Naive thymus-derived CD4-positive, alpha-beta T cell (primary cell): Measurements from ENCODE around the gene GBX2. TPM values are rescaled to one million over a fixed set of nuclear protein-coding genes. Genes with fewer than 3 reads are reported as not detected.
A peak's percentile ranks its signal among the peaks of the same experiment; 100 is the strongest.

ENCODE experiments used
- ATAC-seq: fragments of 150-1000 bp; cut with Tn5 transposase; 2 replicates; pipeline ENCODE4 v1.10.0; 2021; ENCODE audit warnings: mild to moderate bottlenecking, moderate library complexity
- CTCF ChIA-PET: fragments of 350-600 bp; sonication (Branson Sonifier 250); formaldehyde crosslinking; loops from one replicate; lab custom pipeline; 2021; ENCODE audit warnings: antibody characterized with exemption; lab: Charles Lee
- POLR2A ChIA-PET: fragments of 350-600 bp; sonication (Branson Sonifier 250); formaldehyde crosslinking; loops from one replicate; lab custom pipeline; 2021; ENCODE audit warnings: antibody characterized with exemption, inconsistent platforms; lab: Charles Lee
- DNase-seq, 9 donors: peaks; one replicate each; pipeline versions ENCODE4 v3.0.0 to v3.0.0-alpha.2; 2020 to 2022; ENCODE audit warnings: mixed read lengths in 1 of 9
- H3K27ac ChIP-seq: one replicate; pipeline ENCODE4 v1.7.0; 2013; ENCODE audit warnings: mild to moderate bottlenecking, low read depth, low read length, moderate library complexity
- H3K27me3 ChIP-seq, 2 donors: one replicate each; pipeline ENCODE4 v1.7.0; 2013; ENCODE audit warnings: low read length in 2 of 2, mild to moderate bottlenecking in 2 of 2, moderate library complexity in 2 of 2; ENCODE audit not compliant: control insufficient read depth in 2 of 2, insufficient read depth in 2 of 2
- H3K36me3 ChIP-seq, 3 experiments: 1 replicate in 2 of 3; 2 replicates in 1 of 3; pipeline ENCODE4 v1.7.0; 2013; ENCODE audit warnings: low read length in 3 of 3, mild to moderate bottlenecking in 3 of 3, moderate library complexity in 1 of 3; ENCODE audit not compliant: insufficient read depth in 3 of 3, control insufficient read depth in 2 of 3
- H3K4me1 ChIP-seq, 2 donors: one replicate each; pipeline ENCODE4 v1.7.0; 2013; ENCODE audit warnings: low read length in 2 of 2, mild to moderate bottlenecking in 2 of 2, moderate library complexity in 1 of 2; ENCODE audit not compliant: control insufficient read depth in 2 of 2, insufficient read depth in 2 of 2
- H3K4me3 ChIP-seq: 2 replicates; pipeline ENCODE4 v1.7.0; 2013; ENCODE audit warnings: mild to moderate bottlenecking, low read length
- H3K9me3 ChIP-seq, 3 experiments: 1 replicate in 2 of 3; 2 replicates in 1 of 3; pipeline ENCODE4 v1.7.0; 2013; ENCODE audit warnings: low read length in 3 of 3; ENCODE audit not compliant: control insufficient read depth in 2 of 3
- H3K27ac Mint-ChIP-seq, 9 donors: one replicate each; pipeline ENCODE4 v1.8.0; 2020 to 2022; ENCODE audit warnings: mixed read lengths in 9 of 9, mild to moderate bottlenecking in 8 of 9, moderate library complexity in 5 of 9, inconsistent platforms in 2 of 9
- H3K27me3 Mint-ChIP-seq, 5 donors: one replicate each; pipeline ENCODE4 v1.8.0; 2021 to 2022; ENCODE audit warnings: mixed read lengths in 5 of 5, mild to moderate bottlenecking in 1 of 5
- H3K36me3 Mint-ChIP-seq, 5 donors: one replicate each; pipeline ENCODE4 v1.8.0; 2020 to 2022; ENCODE audit warnings: mixed read lengths in 5 of 5, mild to moderate bottlenecking in 3 of 5, inconsistent platforms in 1 of 5
- H3K4me1 Mint-ChIP-seq, 7 donors: one replicate each; pipeline ENCODE4 v1.8.0; 2020 to 2022; ENCODE audit warnings: mixed read lengths in 7 of 7, mild to moderate bottlenecking in 3 of 7, inconsistent platforms in 1 of 7
- H3K4me3 Mint-ChIP-seq, 10 donors: one replicate each; pipeline ENCODE4 v1.8.0; 2020 to 2022; ENCODE audit warnings: mild to moderate bottlenecking in 10 of 10, mixed read lengths in 10 of 10, moderate library complexity in 6 of 10, inconsistent platforms in 2 of 10
- H3K9me3 Mint-ChIP-seq, 11 donors: one replicate each; pipeline ENCODE4 v1.8.0; 2020 to 2022; ENCODE audit warnings: mixed read lengths in 11 of 11, mild to moderate bottlenecking in 4 of 11, inconsistent platforms in 1 of 11, moderate library complexity in 1 of 11
- intact Hi-C, 2 donors: fragments of 100-400 bp; cut with micrococcal nuclease; formaldehyde crosslinking; loops; one replicate each; pipeline ENCODE4 v1.15.1; 2023
- polyA plus RNA-seq, 2 donors: library from polyadenylated mRNA; unstranded; fragments of 300-500 nt; fragmentation: Illumina TruSeq; gene quantifications; one replicate each; pipeline ENCODE4 v1.2.3, GENCODE V29; 2021
- total RNA-seq, 6 experiments: library from RNA in 5 of 6; stranded (reverse) in 5 of 6; gene quantifications; 1 replicate in 5 of 6; 2 replicates in 1 of 6; pipeline ENCODE4 v1.2.3 and lab custom pipeline; 2021 to 2026

GBX2 gene
- total and polyA plus RNA-seq, 7 experiments from 2014 or later = not detected

GRCh38 chr2:236177967-236178889, 10.0 kb upstream of the GBX2 start:
- no peaks in the 10 kb centered on the region for H3K9me3 ChIP-seq
- H3K27ac ChIP-seq = no peak overlapping the region
- ChIA-PET POLR2A (no interaction called here), CTCF (no interaction called here)
- Mint-ChIP-seq H3K4me1 (peaks cover 5 to 20% (median 13%) of the 10 kb centered on the region in 7 donors), H3K27me3 (peaks cover 65 to 89% (median 73%) of the 10 kb centered on the region in 5 donors), H3K4me3 (peak overlapping the region in 4 of 10 donors; percentile 47 to 66 (median 62)), H3K27ac (peak overlapping the region in 1 of 9 donors; percentile 71), H3K9me3 (peaks cover 0 to 9% (median 0%) of the 10 kb centered on the region in 11 donors), H3K36me3 (peaks cover 0 to 7% (median 0%) of the 10 kb centered on the region in 5 donors)
- DNase-seq = peak in 1 of 9 donors; percentile 50
- ATAC-seq = no peak
- H3K36me3 ChIP-seq = no peaks in the 10 kb centered on the region
- no peak overlapping the region for H3K4me3 ChIP-seq
- H3K27me3 ChIP-seq = peaks cover 6 to 24% of the 10 kb centered on the region in 2 donors
- H3K4me1 ChIP-seq = no peaks in the 10 kb centered on the region
- intact Hi-C loops = no loop called here

GRCh38 chr2:236177604-236177966, 9.4 kb upstream of the GBX2 start:
- H3K27ac Mint-ChIP-seq = no peak overlapping the region
- no peak overlapping the region for H3K27ac ChIP-seq
- no peak overlapping the region for H3K4me3 ChIP-seq
- peaks cover 5 to 20% (median 13%) of the 10 kb centered on the region in 7 donors for H3K4me1 Mint-ChIP-seq
- no peak overlapping the region for H3K4me3 Mint-ChIP-seq
- H3K27me3 ChIP-seq = peaks cover 6 to 24% of the 10 kb centered on the region in 2 donors
- no peaks in the 10 kb centered on the region for H3K4me1 ChIP-seq
- DNase-seq = peak in 1 of 9 donors; percentile 1
- ChIA-PET CTCF (no interaction called here), POLR2A (no interaction called here)
- no peak for ATAC-seq
- H3K36me3 ChIP-seq = no peaks in the 10 kb centered on the region
- intact Hi-C loops = no loop called here
- peaks cover 59 to 82% (median 67%) of the 10 kb centered on the region in 5 donors for H3K27me3 Mint-ChIP-seq
- no peaks in the 10 kb centered on the region for H3K9me3 ChIP-seq
- H3K9me3 Mint-ChIP-seq = peaks cover 0 to 9% (median 0%) of the 10 kb centered on the region in 11 donors
- peaks cover 0 to 7% (median 0%) of the 10 kb centered on the region in 5 donors for H3K36me3 Mint-ChIP-seq

GRCh38 chr2:236176951-236177350, 8.8 kb upstream of the GBX2 start:
- H3K4me3 Mint-ChIP-seq = no peak overlapping the region
- H3K4me3 ChIP-seq = no peak overlapping the region
- intact Hi-C loops = no loop called here

GRCh38 chr2:236176417-236176816, 8.2 kb upstream of the GBX2 start:
- peaks cover 6 to 23% of the 10 kb centered on the region in 2 donors for H3K27me3 ChIP-seq
- peak overlapping the region in 1 of 10 donors; percentile 39 for H3K4me3 Mint-ChIP-seq
- no peak overlapping the region for H3K27ac ChIP-seq
- ChIA-PET POLR2A (no interaction called here), CTCF (no interaction called here)
- H3K36me3 ChIP-seq = no peaks in the 10 kb centered on the region
- ATAC-seq (no peak), DNase-seq (no peak)
- H3K4me1 Mint-ChIP-seq = peaks cover 5 to 22% (median 18%) of the 10 kb centered on the region in 7 donors
- no peak overlapping the region for H3K4me3 ChIP-seq
- H3K9me3 ChIP-seq = no peaks in the 10 kb centered on the region
- H3K4me1 ChIP-seq = no peaks in the 10 kb centered on the region
- no peak overlapping the region for H3K27ac Mint-ChIP-seq
- peaks cover 56 to 81% (median 70%) of the 10 kb centered on the region in 5 donors for H3K27me3 Mint-ChIP-seq
- H3K9me3 Mint-ChIP-seq = peaks cover 0 to 9% (median 0%) of the 10 kb centered on the region in 11 donors
- intact Hi-C loops = no loop called here
- H3K36me3 Mint-ChIP-seq = peaks cover 0 to 7% (median 0%) of the 10 kb centered on the region in 5 donors

More at GRCh38 chr2:236176951-236177350, 8.8 kb upstream of the GBX2 start:
- ATAC-seq = no peak
- Histone ChIP-seq H3K4me1 (no peaks in the 10 kb centered on the region), H3K9me3 (no peaks in the 10 kb centered on the region), H3K36me3 (no peaks in the 10 kb centered on the region), H3K27ac (no peak overlapping the region), H3K27me3 (peaks cover 6 to 24% of the 10 kb centered on the region in 2 donors)
- Mint-ChIP-seq H3K4me1 (peaks cover 5 to 20% (median 15%) of the 10 kb centered on the region in 7 donors), H3K9me3 (peaks cover 0 to 9% (median 0%) of the 10 kb centered on the region in 11 donors), H3K36me3 (peaks cover 0 to 7% (median 0%) of the 10 kb centered on the region in 5 donors), H3K27me3 (peaks cover 56 to 80% (median 65%) of the 10 kb centered on the region in 5 donors), H3K27ac (no peak overlapping the region)
- POLR2A ChIA-PET = no interaction called here
- no peak for DNase-seq
- CTCF ChIA-PET = no interaction called here

GRCh38 chr2:236175548-236176150, 7.5 kb upstream of the GBX2 start:
- H3K9me3 ChIP-seq = no peaks in the 10 kb centered on the region
- H3K36me3 ChIP-seq = no peaks in the 10 kb centered on the region
- DNase-seq = no peak
- H3K9me3 Mint-ChIP-seq = peaks cover 0 to 9% (median 0%) of the 10 kb centered on the region in 11 donors
- H3K27ac ChIP-seq = no peak overlapping the region
- peaks cover 0 to 7% (median 0%) of the 10 kb centered on the region in 5 donors for H3K36me3 Mint-ChIP-seq
- peaks cover 55 to 81% (median 69%) of the 10 kb centered on the region in 5 donors for H3K27me3 Mint-ChIP-seq
- CTCF ChIA-PET = no interaction called here
- POLR2A ChIA-PET = no interaction called here
- H3K27me3 ChIP-seq = peaks cover 6 to 19% of the 10 kb centered on the region in 2 donors
- intact Hi-C loops = no loop called here
- H3K27ac Mint-ChIP-seq = no peak overlapping the region
- H3K4me3 Mint-ChIP-seq = no peak overlapping the region
- no peak for ATAC-seq
- no peaks in the 10 kb centered on the region for H3K4me1 ChIP-seq
- H3K4me3 ChIP-seq = no peak overlapping the region
- peaks cover 3 to 25% (median 18%) of the 10 kb centered on the region in 7 donors for H3K4me1 Mint-ChIP-seq

GRCh38 chr2:236173729-236174607, 5.8 kb upstream of the GBX2 start:
- no peaks in the 10 kb centered on the region for H3K9me3 ChIP-seq
- ChIA-PET POLR2A (no interaction called here), CTCF (no interaction called here)
- intact Hi-C loops = no loop called here
- no peak overlapping the region for H3K4me3 Mint-ChIP-seq
- no peak for ATAC-seq
- H3K27me3 ChIP-seq = peaks cover 0 to 18% of the 10 kb centered on the region in 2 donors
- peaks cover 62 to 85% (median 73%) of the 10 kb centered on the region in 5 donors for H3K27me3 Mint-ChIP-seq
- H3K27ac ChIP-seq = no peak overlapping the region
- H3K4me3 ChIP-seq = no peak overlapping the region
- peaks cover 0 to 7% (median 0%) of the 10 kb centered on the region in 5 donors for H3K36me3 Mint-ChIP-seq
- H3K9me3 Mint-ChIP-seq = peaks cover 0 to 6% (median 0%) of the 10 kb centered on the region in 11 donors
- H3K4me1 ChIP-seq = no peaks in the 10 kb centered on the region
- H3K36me3 ChIP-seq = no peaks in the 10 kb centered on the region
- no peak for DNase-seq
- peaks cover 4 to 24% (median 10%) of the 10 kb centered on the region in 7 donors for H3K4me1 Mint-ChIP-seq
- H3K27ac Mint-ChIP-seq = no peak overlapping the region
